HCEC 1CT (cell line): Measurements from ENCODE around the gene CCDC6.
"Not testable (repeated sequence)": the region's sequence is repeated elsewhere in the genome, so short reads cannot be mapped to it uniquely, and the experiment has no call there.

ENCODE experiments used
- DNase-seq: peaks from one replicate; pipeline ENCODE4 v3.0.0-alpha.2; 2017

Gene CCDC6

GRCh38 chr10:59805014-59805413 lies 101.3 kb downstream of the CCDC6 start:
- DNase-seq, result no peak

GRCh38 chr10:59804220-59804619 lies 102.1 kb downstream of the CCDC6 start:
- no peak for DNase-seq

- no peak for DNase-seq
Measured at GRCh38 chr10:59803714-59804113, 102.6 kb downstream of the CCDC6 start.

DNA sequence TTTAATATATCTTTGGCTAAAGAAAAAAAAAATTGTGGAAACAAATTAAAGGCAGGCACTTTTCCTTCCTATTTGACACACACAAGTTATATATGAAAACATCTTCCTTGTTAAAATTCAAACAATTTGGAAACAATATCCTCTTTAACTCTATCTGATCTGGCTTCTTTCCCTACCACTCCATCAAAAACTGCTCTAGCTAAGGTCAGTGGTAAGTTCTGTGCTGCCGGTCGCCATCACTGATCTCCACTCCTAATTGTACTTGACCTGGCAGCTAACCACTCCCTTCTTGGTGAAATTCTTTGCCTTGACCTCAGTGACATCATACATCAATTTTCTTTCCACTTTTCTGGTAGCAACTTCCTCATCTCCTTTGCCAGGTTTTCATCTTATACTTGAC lies 105.2 kb downstream of the CCDC6 start:
- DNase-seq, result no peak

DNA sequence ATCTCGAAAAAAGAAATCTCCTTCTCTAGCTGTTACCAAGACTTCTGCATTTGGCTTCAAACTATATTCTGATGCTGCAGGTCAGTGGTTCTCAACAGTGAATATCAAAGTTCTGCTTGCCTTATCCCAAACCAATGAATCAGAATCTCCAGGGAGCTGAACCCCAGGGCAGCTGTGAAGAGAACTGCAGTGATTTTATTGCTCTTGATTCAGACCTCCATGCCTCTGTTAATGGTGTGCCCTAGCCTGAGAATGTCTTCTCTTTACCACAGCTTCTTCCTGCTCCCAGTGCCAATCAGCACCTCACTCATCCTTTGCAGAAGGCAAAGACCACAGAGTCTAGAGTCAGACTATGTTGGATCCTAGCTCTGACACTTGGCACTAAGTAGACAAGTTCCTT lies 106.9 kb downstream of the CCDC6 start:
- no peak for DNase-seq

DNA sequence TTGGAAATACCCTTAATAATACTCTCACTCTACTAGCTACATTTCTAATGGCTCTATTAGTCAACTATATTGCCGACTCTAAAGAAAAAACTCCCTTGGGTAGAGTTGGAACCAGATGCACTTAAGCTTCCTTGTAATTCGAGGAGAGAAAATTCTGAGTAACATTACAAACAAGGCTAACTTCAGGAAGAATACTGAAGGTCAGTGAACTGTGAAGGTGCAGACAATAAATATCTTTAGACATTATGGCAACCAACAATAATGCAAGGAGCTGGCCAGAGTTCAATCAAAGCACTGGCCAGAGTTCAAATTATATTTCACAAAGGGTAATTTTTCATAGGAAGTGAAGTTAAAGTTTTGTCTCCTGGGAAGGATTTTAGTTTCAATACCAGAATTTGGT lies 112.4 kb downstream of the CCDC6 start:
- no peak for DNase-seq

DNA sequence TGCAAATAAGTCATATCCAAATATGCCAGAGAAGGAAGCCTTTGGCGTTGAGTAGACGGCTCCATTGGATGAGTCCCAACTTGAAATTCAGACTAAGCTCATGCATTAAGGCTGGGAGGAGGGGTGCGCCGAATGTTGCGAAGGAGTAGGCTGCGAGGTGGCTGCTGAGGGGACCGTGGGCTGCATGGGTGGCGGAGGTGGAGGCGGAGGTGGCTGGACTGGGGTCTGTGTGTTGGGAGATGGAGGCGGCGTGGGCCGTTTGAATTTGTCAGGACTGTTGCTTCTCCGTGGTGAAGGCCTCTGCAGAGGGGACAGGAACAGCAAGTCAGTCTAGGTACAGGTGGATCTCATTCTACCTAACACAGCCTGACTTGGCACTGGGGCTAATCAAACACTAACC lies 113.5 kb downstream of the CCDC6 start:
- no peak for DNase-seq

DNA sequence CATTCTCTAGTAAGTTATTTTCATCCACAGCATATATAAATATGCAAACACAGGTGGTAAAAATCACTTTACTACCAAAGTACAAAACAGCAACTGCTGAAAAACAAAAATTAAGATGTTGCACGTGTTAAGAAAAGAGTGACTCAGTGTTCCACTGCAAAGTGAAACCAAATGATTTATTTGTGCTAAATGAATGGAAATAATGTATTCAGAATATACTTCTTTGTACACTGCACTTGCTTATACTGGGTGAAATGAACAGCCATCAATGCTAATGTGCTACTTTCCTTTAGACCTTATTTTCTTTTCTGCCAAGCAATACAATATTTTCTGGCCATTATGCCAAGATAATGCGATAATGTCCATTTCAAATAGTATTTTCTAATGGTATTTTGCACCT lies 114.8 kb downstream of the CCDC6 start:
- DNase-seq, result no peak

- DNase-seq, result not testable (repeated sequence)
Measured at GRCh38 chr10:59790080-59790479, 116.3 kb downstream of the CCDC6 start.

DNA sequence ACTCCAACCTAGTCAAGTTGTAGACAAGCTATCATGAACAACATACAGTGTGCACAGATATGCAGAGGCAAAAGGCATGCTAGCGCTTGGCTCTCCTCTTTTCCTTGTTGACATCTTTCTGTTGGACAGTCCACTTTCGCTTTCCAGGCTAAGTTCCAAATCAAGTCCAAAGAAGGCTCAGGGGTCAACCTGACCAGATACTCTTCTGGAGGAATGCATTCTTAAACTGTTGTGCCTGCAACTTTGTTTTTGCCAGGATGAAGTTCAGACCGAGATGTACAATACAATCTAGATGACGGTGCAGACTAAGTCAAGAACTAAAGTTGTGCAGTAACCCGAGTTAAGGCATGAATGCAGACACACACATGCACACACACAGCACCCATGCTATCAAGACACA lies 117.4 kb downstream of the CCDC6 start:
- not testable (repeated sequence) for DNase-seq

GRCh38 chr10:59787032-59787431 lies 119.3 kb downstream of the CCDC6 start:
- not testable (repeated sequence) for DNase-seq

- not testable (repeated sequence) for DNase-seq
Measured at GRCh38 chr10:59785476-59785875, 120.9 kb downstream of the CCDC6 start.

- no peak for DNase-seq
Measured at GRCh38 chr10:59781511-59781910, 124.8 kb downstream of the CCDC6 start.

DNA sequence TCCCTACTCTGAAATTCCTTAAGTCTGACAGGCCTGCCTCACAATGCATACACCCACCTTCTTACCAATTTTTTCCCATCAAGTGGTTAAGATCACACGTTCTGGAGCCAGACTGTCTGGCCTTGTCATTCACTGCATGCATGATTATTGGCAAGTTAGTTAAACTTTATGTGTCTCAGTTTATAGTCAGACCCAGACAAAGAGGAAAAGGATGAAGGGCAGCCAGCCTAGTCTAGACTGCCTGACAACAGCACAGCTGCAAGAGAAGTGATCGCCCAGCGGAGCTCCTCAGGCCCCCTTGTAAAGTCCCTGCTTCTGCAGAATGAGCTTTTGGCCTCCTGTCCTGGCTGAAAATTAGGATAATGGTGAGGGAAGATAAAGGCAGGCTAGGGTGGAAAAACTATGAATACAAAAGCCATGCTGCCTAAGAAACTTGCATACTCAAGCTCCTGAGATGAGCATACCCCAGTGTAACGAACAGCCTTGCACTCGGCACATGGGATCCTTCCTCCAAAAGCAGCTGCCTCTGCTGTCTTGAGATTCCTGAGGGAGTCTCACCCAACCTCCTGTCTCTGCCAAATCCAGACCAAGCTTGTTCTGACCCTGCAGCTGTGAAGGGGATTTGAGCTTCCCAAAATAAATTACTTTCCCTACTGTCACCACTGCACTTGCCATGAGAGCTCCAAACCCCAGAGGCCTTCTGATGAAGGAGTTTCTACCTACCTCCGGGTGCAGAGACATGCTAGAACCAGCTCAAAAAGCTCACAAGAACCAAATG lies 126.4 kb downstream of the CCDC6 start:
- no peak for DNase-seq

- no peak for DNase-seq
Measured at GRCh38 chr10:59774451-59774850, 131.9 kb downstream of the CCDC6 start.

GRCh38 chr10:59773088-59773487 lies 133.3 kb downstream of the CCDC6 start:
- DNase-seq, result no peak

GRCh38 chr10:59771162-59771807 lies 135.1 kb downstream of the CCDC6 start:
- DNase-seq, result no peak

GRCh38 chr10:59770689-59771088 lies 135.7 kb downstream of the CCDC6 start:
- no peak for DNase-seq

- DNase-seq, result no peak
Measured at GRCh38 chr10:59762505-59762904, 143.9 kb downstream of the CCDC6 start.

DNA sequence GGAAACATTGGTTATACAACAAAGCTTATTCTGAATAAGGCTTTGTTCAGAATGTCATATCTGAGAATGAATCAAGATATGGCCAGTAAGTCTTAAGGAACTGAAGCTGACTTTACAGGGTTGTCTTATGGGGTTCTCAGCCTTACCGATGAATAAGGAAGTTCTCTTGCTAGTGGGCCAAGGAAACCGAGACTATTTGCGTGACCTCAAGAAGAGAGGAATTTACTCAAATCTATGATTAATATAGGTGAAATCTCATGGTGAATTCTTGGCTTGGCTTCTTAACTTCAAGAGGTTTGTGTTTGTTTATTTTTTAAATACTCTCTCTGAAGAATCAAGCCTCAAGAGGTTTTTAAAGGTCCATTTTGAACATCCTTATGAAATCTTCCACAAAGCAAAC lies 148.4 kb downstream of the CCDC6 start:
- DNase-seq, result no peak

DNA sequence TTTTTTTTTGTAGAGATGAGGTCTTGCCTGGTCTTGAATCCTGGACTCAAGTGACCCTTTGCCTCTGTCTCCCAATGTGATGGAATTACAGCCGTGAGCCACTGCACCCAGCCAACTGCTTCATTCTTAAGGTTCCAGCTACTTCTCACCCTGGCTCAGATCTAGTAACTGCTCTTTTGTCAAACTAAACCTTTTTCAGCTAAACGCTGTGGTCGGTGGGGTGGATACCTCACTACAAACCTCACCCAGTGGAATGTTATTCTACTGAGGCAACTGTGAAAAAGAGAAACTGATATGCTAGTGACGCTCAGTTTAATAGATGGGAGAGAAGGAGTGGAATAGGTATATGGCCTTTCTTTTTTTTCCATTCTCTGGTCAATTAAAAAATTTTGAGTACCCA lies 151.4 kb downstream of the CCDC6 start:
- DNase-seq, result no peak

GRCh38 chr10:59753267-59753666 lies 153.1 kb downstream of the CCDC6 start, which contains the start of gene MRLN:
TSS of gene MRLN (minus strand) at chr10:59753455.
- no peak for DNase-seq

- DNase-seq, result no peak
Measured at GRCh38 chr10:59752278-59752940, 153.9 kb downstream of the CCDC6 start.
